ENCODE results near the gene ADRA2C.

Gene ADRA2C

DNA sequence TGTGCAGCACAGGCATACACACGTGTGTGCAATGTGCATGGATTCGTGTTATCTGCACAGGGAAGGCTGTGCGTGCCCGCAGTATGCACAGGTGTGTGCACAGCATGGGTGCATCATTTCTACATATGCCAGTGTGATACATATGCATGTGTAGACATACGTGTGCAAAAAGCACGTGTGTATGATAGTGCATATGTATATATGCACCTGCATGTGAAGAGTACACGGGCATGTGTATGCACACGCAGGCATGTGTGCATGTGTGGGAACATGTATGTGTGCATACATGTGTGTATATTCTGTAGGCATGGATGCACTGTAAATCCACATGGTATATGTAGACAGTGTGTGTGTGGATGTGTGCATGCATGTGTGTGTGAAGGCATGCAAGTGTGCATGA is 3.9 kb upstream of the ADRA2C start:
- no peak for DNase-seq

DNA sequence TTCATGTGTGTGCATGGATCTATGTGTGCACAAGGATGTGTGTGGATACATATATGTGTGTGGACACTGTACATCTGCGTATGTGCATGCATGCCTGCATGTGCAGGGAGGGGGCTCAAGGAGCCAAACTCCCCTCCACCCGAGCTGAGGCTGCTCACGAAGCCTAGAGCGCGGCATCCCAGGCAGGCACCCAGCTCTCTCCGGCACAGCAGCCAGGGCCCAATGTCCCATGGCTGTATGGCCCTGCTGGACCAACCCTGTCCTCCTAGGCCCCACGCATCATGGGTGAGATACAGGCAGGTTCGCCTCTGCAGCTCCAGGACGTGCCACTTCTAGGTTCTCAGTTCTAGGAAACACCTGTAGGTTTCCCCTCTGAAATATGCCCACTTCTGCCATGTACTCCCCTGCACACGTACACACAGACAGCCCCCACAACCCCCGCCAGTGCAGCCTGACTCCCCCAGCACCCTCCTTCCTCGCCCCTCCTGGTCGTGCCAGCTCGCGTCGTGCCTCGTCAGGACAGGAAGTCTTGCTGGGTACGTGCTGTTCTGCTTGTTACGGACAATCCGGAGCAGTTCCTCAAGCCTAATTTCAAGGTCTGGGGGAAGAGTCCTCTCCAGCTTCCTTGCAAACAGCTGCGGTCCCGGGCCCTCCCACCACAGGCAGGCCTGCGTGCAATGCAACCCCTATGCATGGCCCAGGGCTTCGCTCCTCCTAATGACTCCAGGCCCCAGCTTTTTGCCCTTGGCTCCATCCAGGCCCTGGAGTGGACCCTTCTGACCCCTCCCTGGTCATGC is 3.2 kb upstream of the ADRA2C start:
- DNase-seq, result no peak

DNA sequence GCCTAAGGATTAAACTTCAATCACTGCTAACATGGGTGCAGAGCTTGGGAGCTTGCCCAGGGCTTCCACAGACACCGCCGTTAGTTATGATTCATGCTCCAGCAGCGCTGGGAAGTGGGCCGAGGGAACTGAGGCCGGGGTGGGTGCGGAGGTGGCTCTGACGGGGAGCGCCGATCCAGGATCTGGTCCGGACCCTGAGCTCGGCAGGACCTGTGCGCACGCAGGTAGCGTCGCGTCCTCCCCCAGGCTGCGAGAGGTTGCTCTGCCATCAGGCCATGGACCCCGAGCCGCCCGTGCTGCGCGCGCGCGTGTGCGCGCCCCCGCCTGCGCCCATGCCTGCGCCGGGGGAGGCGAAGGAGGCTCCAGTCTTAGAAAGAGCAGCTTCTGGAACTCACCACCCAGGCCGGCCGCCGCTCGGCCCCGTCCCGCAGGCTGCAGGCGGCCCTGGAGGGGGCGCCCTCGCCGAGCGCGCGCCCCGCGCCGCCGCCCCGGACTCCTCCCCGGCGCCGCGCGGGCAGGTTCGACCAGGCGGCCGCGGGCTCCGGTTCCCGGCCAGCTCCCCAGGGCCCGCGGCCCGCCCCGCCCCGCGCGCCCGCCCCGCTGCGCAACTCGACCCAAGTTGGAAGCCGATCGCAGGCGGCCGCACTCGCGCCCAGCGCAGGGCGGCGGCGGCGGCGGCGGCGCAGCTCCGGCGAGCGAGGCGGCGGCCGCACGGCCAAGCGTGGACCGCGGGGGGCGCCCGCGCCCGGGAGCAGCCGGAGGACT is 732 bp upstream of the ADRA2C start:
- no peak for DNase-seq

DNA sequence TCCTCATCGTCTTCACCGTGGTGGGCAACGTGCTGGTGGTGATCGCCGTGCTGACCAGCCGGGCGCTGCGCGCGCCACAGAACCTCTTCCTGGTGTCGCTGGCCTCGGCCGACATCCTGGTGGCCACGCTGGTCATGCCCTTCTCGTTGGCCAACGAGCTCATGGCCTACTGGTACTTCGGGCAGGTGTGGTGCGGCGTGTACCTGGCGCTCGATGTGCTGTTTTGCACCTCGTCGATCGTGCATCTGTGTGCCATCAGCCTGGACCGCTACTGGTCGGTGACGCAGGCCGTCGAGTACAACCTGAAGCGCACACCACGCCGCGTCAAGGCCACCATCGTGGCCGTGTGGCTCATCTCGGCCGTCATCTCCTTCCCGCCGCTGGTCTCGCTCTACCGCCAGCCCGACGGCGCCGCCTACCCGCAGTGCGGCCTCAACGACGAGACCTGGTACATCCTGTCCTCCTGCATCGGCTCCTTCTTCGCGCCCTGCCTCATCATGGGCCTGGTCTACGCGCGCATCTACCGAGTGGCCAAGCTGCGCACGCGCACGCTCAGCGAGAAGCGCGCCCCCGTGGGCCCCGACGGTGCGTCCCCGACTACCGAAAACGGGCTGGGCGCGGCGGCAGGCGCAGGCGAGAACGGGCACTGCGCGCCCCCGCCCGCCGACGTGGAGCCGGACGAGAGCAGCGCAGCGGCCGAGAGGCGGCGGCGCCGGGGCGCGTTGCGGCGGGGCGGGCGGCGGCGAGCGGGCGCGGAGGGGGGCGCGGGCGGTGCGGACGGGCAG is 792 bp downstream of the ADRA2C start:
- no peak for DNase-seq

DNA sequence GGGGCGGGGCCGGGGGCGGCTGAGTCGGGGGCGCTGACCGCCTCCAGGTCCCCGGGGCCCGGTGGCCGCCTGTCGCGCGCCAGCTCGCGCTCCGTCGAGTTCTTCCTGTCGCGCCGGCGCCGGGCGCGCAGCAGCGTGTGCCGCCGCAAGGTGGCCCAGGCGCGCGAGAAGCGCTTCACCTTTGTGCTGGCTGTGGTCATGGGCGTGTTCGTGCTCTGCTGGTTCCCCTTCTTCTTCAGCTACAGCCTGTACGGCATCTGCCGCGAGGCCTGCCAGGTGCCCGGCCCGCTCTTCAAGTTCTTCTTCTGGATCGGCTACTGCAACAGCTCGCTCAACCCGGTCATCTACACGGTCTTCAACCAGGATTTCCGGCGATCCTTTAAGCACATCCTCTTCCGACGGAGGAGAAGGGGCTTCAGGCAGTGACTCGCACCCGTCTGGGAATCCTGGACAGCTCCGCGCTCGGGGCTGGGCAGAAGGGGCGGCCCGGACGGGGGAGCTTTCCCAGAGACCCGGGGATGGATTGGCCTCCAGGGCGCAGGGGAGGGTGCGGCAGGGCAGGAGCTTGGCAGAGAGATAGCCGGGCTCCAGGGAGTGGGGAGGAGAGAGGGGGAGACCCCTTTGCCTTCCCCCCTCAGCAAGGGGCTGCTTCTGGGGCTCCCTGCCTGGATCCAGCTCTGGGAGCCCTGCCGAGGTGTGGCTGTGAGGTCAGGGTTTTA is 1.5 kb downstream of the ADRA2C start:
- DNase-seq, result no peak

DNA sequence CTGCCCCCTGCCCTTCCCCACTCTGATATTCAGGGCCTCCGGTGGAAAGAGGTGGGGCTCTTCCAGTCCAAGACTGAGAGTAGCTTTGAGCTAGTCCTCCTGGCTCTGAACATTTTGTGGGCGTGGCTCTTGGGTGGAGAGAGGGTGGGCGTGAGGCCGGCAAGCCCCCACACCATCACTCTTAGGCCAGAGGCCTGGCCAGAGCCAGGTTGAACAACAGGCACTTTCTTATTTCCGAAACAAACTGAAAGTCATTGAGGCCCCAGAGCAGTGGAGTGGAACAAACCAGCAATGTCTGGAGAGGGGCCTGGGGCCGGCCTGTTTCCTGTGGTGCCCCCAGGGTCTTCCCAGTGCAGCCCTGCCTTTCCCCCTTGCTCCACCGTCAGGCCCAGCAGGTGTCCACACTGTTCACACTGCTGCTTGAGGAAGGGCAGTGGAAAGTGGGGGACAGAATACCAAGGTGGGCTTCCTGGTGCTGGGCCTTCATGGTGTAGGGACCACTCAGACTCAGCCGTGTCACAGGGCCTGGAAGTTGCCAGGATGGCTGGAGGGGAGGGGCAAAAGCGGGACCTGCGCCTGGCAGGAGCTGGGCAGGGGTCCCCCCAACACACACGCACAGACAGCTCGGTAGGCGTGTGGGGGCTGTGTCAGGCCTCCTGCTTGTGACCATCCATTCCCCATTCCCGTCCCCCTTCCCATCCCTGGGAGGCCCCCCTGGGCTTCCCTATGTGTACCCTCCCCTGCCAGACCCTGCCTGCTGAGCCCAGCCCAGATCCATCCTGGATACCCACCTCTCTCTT is 2.9 kb downstream of the ADRA2C start:
- no peak for DNase-seq

DNA sequence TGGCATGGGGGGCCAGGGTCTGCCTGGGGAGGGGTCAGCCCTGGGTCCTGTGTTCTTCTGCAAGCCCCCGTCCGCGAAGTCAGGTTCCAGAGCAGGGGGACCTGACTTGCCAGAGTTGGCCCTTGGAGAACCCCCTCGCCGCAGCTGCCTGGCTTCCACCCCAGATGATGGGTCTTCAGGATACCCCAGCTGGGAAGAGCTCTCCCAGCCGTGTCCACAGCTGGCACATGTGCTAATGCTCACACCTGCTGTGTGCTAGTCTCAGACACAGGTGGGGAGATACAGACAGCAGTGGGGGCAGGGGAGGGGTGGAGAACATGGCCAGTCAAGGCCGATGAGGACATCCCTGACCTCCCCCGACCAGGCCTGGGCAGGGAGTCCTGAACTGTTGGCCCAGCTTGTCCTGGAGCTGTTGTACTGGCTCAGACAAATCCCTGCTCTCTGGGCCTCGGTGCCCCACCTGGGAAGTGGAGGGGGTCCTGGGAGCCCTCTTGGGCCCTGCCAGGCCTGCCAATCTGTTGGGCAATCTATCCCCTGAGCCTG is 3.5 kb downstream of the ADRA2C start:
- no peak for DNase-seq

DNA sequence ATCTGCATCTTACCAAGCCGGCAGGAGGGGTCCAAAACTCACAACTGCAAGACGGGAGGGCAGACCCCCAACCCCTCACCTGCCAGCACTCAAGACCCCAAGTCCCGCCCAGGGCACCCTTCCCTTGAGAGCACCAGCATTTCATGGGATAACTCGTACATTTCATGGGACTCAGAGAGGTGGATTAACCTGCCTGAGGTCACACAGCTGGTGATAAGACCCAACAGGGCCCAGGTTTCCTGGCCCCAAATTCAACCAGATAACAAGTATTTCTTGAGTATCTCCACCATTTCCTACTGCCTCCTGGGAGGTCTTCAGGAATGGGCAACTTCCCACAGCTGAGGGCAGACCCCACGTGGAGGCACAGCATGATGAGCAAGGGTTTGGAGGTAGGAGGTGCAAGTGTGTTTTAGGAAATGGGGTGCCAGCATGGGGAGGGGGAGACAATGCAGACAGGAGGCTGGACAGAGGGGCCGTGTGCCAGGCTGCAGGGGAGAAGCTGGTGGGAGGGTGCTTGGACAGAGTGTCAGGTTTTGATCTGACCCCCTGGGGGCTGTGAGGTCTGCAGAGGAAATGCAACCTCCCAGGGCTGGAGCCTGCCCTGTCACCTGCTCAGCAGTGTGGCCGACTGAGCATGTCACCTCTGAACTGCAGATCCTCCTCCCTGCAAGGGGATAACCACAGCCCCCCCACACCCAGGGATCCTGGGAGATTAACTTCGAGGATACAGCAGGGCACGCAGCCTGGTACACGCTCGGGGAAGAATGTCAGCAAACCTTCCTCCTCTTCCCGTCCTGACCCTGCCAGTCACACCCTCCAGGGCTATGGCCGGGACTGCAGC is 4.4 kb downstream of the ADRA2C start:
- DNase-seq, result no peak

DNA sequence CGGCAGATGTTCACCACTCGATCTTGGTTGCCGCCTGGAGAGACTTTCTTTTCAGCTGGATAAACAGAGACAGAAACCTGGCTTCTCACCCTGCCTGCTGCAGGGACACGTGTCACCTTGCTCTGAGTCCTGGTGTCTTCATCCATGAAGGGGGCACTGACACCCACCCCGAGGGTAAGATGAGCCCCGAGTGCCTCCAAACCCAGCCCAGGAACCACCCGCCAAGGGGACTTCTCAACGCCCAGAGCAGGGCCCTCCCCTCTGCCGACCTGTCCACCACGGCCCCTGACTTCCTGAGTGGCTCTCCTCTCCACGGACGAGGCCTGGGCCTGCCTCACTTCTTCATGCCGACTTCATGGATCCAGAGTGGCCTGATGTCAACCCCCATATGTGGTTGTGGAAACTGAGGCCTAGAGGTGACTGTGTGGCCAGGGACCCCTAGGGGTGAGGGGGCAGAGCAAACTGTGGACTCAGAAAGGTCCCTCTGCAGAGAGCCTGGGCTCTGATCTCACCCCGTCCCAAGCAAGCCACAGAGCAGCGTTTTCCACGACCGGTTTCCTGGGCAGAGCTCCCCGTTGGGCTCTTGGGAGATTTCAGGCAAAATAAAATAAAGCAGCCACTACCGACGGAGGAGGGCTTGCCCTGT is 5.1 kb downstream of the ADRA2C start:
- no peak for DNase-seq

DNA sequence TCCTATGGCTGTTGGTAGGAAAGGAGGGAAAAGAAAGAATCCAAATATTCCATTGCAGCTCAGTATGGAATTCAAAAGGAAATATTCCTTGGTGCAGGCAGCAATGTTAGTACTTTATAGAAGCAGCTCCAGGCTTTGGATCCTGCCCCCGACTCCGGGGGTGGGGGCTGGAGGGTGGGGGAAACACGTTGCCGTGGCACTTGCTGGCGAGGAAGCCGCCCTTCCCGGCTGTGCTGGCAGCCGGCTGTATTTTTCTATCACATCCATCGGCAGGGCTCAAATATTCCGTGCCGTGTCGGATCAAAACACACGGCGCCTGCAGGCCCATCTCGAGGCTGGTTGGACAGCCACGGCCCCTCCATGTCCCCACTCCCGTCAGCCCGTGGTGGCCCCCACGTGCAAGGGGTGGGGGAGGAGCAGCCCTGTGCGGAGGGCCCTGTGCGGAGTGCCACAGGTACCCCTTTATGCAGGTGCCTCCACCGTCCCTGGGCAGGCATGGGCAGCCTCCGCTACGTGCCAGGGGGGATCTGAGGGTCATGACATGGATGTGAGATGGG is 5.8 kb downstream of the ADRA2C start:
- DNase-seq, result no peak

DNA sequence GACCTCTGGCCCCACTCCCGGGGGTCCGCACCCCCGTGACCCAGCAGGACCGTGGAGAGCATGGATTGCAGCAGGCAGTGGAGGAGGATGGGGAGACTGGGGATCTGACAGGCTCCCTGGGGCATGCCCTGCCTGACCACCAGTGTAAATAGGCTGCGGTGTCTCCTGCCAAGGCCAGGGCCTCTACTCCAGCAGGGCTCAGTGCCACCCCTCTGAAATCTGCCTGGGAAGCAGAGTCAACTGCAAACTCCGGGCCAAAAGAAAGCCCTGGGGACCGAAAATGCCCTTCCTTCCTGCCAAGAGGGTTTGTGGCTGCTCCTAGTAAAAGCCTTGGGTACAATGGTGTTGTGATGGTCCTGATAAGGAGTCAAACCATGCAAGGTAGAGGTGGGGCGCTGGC is 6.4 kb downstream of the ADRA2C start:
- no peak for DNase-seq

DNA sequence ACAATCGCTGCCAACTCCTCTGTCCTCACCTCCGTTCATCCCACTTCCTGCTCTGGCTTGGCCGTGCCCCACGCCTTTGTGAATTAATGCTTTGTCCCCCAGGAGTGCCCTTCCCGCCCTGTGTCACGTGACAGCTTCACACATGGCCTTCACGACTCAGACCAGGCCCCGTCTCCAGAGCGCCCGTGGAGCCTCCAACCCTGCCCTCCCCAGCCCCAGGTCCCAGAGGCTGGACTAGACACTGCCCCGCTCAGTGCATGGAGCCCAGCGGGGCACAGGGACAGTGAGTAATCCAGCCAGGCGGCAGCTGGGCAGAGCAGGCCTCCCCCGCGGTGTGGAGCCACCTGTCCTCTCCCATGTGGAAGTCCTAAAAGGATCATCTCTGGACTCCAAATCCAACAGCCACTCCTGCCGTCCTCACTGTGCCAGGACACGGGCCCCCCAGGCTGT is 7.4 kb downstream of the ADRA2C start:
- DNase-seq, result no peak

DNA sequence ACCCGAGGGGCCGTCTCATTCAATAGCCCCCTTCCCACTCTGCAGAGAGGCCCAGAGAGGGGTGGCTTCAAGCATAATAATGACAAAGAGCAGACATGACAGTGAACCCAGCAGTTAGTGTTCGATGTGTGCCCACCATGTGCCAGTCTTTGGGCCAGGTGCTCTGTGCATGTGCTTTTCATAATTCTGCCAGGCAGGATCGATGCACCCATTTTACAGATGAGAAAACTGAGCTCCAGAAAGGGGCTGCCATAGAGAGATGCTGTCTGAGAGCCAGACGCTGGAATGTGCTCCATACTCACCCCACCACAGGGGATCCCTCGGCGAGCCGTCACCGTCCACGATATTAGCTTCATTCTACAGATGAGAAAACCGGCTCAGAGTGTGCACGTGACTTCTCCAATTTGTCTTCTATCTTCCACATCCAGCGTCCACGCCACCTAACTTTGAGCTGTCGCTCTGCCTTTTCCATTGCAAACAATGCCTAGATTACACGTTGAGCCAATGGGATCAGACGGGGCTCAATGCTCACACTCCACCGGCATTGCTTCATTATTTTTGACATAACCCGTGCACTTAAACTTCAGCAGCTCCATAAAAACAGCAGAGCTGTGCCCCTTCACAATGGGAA is 8.2 kb downstream of the ADRA2C start:
- DNase-seq, result no peak

DNA sequence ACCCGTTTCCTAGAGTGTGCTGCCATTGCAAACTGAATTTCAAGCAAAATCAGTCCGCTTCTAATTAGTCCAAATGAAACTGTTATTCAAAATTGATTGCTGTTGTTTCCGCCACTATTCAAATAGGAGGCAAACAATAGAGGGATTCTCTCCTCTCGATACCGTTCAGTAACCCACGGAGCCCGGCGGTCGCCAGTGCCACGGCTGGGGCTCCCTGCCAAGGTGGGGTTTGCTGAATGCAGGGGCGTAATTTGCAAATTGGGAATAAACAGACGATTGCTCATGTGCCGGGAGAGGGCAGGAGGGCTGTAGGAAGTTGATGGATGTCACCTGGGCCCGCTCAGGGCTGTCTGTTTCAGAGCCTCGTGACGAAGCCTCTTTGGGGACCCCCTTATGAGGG is 8.8 kb downstream of the ADRA2C start:
- no peak for DNase-seq

DNA sequence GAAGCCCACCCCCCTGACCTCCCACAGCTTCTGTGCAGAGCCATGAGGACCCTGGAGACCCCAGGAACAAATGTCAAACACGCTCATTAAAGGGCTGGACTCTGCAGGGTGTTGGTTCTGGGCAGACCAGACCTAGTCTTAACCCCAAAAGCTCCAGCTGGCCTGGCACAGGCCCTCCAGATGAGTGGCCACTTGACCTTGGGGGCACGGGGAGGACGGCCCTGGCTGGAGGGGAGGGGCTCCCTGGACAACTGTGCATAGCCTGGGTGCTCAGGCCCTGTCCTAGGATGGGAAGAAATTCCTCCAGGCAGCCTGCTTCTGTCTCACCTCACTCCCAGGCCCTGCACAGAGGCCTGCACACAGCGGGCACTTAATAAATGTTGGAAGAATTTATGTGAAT is 9.4 kb downstream of the ADRA2C start:
- no peak for DNase-seq

DNA sequence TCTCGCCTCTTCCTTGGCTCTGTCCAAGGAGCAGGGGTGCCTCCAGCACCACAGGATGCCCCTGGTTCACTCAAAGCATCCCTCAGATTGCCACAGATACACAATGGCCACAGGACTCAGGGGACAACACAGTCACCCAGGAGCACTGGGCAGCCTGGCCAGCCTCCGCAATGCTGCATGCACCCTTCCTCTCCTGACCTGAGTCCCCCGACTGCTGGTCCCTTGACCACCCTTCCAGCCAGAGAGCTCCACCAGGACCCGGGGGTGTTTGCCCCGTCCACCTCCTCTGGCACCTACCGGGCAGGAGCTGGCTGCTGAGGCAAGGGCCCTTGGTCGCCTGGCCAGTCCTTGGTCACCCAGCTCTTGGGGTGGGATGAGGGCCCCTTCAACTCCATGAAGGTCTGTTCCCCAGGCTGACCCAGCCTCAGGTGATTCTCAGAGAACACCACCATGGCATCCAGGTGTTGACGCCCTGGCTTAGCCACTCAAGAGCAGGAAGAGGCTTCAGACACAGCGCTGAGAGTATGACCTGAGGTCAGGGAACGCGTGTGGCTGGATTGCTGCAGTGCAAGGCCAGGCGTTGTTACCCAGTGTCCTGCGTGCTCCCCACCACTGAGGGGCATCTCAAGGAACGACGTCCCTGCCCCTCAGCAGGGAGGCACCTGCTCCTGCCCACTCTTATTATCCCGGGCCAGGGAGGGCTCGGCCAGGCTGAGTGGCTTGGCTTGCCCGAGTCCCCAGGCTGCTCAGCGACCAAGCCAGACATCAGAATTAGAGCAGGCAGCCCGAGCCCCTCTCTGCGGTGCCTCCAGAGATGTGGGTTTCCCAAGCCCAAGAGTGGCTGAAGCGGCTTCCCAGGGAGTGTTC is 10.2 kb downstream of the ADRA2C start:
- DNase-seq, result no peak

DNA sequence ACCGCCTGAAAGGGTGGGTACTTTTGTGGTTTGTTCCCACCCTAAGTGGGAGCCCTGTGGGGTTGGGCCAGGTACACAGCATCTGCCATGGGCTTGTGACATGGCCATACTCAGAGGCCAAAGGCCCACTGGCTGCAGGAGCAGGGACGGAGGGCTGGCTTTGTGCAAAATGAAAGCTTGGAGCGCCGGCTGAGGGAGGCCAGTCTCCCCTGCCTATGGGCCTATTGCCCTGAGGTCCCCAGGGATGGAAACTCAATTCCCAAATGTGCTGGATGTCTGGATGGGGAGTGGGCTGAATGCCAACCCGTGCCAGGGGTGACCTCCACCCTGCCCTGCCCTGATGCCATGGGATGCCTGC is 10.8 kb downstream of the ADRA2C start:
- no peak for DNase-seq

DNA sequence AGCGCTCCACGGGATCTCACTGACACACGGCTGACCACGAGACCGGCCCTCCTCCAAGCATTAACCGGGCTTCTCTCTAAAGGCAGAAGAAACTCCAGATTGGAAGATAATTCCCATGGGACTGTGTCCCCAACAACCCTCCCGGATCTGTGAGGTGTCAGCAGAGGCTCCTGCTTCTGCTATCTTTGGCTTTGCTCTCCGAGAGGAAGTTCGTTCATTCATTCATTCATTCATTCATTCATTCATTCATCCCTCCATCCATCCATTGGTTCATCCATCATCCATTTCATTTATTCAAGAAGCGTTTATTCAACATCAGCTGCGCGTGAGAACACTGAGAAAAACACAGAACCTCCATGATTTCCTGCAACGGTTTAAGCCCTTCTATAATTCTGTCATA is 11.5 kb downstream of the ADRA2C start:
- DNase-seq, result no peak
